DMS53 treated with DMSO at 0.1 percent for 48 hours (cell line): ENCODE results near the gene SFXN5.

Source experiments
- DNase-seq: peaks from one replicate; lab custom pipeline; 2025; ENCODE audit not compliant: unreplicated experiment; lab: John Stamatoyannopoulos, UW

The SFXN5 gene

DNA sequence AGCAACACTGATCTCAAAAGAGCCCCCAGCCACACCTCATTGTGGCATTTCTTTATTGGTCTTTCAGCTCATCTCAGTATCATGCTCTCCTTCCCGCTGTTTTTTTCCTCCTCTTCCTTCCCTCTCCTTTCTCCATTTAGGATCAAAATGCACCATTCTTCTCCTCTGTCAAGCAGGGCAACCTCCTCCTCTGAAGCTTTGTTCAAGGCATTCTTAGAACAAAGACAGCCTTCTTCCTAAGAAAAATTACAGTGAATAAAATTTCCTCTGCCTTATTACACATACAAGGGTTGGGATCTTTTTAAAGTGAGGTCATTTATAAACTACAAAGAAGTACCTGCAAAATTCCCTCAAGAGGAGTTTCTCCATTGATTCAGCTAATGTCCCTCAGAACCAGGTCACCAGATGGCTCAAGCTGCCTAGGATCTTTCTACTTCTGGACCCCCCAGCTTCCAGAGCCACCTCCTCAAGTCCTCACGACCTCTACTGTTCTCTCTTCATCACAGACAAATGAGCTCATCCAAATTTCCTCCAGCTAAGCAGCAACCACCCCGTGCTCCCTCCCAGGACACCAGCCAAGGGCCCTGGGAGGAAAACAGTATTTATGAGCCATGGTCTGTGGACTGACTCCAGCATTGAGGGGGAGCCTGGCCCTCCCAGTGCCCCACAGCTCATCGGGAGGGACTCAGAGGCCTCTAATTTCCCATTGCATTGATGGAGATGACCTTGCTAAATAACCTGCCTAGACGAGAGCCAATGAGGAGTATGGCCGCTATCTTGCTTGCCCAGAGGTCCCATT lies 18.0 kb downstream of the SFXN5 start:
- DNase-seq, result no peak

DNA sequence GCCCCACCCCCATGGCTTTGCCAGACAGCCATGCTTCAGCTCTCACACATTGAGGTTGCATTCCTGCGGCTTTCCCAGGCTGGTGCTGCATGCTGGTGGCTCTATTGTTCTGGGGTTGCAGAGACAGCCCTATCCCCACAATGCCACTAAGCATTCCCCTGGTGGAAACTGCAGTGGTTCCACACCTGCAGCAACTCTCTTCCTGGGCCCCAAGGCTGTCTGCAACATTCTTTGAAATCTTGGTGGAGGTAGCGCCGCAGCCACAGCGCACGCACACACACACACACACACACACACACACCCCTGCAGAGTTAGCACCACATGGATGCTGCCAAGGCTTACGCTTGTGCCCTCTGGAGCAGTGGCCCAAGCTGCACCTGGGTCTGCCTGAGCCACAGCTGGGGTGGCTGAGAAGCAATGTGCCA lies 21.4 kb downstream of the SFXN5 start:
- DNase-seq, result no peak

DNA sequence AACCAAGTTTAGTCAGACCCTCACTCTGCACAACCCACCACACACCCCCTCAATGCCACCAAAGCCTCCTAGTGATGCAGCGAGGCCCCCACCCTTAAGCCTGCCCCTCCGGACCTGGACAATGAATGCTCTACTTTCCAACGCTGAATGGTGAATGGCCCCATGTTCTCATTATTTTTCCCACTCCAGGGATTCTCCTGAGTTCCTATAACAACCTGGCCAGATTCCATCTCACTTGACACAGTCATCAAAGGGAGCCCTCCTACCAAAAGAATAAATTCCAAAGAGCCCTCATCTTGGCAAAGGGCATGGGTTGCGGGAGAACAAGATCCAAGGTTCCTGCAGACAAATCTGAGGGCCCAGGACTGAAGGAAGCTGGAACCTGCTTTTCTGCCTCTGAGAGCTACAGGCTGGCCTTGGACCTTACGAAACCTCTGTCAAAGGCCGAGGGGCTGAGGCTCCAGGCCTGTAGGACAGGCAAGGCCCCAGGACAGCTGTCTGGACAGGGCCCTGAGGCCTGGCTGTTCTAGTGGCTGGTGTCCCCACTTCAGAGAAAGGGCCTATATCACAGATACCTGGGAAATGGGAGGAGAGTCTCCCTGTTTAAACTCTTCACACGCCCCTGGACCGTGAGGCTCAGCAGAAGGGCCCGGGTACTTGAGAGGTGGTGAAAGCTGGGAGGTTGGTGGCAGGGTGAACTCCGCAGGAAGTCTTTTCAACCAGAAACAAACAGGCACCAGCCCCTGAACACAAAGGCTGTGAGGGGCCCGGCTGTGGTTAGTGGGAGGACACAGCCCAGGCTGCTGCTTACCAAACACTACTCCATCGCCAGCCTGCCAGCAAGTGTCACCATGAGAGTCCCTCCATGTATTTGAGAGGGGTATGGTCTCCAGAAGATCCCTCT lies 27.3 kb downstream of the SFXN5 start:
- DNase-seq, result no peak

DNA sequence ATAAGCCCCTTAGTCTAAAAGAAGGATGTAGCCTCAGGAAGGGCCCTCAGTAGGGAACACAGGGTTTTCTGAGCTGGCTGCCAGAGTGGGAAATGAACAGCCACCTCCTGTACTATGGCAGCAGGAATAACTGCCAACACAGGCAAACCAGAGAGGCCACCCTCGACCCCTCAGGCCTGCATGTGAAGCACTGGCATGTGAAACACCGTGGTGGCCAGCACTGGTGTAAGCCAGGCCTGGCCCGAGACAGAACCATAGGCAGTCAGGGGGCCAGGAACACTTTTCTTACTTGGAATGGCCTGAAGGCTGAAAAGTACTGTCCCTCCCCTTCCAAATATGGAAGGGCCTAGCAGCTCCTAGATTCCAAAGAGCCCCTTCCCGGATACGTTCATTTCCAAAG lies 28.2 kb downstream of the SFXN5 start:
- DNase-seq, result no peak

DNA sequence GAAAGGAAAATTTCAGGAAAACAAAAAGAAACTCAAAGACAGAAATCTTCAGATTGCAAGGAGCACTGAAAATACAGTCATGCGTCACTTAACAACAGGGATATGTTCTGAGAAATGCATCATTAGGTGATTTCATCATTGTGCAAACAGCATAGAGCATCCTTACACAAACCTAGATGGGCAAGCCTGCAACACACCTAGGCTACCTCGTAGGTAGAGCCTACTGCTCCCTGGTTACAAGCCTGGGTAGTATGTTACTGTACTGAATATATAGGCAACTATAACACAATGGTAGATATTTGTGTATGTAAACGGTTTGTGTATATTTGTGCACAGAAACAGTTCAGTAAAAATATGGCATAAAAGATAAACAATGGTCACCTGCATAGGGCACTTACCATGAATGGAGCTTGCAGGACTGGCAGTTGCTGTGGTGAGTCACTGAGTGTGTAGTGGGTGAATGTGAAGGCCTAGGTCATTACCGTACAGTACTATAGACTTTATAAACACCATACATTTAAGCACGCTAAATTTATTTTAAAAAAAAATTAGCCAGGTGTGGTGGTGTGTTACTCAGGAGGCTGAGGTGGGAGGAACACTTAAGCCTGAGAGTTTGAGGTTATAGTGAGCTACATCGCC lies 33.4 kb downstream of the SFXN5 start:
- DNase-seq, result peak; percentile 97

DNA sequence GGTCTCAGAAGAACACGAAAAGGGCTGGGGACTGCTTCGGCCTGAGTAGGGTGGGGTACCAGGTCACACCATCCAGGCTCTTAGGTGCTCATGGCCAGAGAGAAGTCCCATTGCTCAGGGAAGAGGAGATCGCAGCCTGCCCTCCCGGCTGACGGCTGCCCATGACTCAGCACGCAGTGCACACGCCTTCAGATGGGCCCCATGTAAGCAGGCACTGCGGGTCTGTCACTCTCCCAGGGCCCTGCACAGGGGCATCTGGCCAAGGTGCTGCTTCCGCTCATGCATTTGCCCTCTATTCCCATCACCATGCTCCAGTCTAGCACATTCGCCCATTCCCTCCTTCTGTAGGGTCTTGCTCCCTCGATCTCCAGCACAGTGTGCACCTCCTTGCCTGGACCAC lies 34.7 kb downstream of the SFXN5 start:
- DNase-seq, result no peak

DNA sequence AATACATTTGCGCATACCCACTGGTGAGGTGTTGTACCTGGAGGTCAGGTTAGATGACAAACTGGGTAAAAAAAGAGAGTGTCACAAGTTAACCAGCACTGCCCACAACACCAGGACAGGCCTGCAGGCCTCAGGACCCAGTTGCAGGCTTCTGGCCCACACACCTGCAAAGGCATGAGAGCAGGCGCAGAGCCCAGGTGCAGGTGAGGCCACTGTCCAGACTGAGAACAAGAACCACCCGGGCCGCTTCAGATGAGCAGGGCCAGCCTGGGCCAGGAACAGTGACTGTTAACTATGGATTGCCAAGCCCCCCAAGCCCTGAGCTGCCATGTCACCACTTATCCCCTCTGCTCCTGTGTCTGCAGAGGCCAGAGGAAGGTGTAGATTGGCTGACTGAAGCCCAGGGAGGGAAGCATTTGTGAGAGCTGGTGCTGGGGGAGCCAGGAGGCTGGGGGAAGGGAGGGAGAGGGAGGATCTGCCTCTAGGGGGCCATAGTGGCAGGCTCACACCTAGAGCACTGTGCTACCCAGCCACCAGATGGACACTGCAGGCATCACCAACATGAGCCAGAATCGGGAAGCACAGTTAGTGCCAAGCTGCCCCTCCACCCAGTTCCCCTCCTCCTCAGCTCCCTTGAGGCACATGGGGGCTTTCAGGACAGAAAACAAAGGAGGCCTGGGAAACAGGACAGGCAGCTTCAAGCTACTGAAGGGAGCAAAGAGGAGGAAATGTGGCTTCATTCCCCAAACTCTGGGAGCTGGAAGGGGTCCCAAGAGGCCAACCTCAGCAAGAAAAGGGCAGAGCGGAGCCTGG lies 35.4 kb downstream of the SFXN5 start:
- DNase-seq, result no peak

DNA sequence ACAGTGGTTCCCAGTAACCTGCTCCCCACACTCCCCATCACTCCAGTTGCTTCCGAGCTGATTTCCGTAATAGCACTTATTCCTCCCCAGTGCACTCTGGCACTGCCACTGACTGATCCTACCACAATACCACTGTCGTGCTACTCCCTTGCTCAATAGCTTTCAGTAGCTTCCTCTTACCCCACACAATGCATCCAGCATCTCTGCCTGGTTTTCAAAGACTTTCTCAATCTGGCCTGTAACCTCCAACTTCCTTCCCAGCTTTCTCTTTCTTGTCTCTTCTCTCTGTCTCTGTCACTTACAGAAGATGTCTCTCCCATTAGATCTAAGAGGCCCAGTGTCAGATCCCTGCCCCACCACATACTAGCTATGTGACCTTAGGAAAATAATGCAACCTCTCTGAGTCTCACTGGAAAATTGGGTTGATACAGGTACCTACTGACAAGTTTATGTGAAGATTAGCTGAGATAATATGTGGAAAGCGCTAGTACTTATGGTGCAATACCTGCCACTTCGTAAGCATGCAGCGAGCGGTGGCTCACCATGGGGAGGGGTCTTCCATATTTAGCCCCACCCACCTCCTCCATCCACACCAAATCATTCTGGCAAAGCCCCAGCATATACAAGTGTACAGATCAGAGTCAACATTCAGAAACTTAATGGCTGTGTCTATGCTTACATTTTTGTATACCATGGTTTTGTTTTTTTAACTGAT lies 36.7 kb downstream of the SFXN5 start:
- no peak for DNase-seq

DNA sequence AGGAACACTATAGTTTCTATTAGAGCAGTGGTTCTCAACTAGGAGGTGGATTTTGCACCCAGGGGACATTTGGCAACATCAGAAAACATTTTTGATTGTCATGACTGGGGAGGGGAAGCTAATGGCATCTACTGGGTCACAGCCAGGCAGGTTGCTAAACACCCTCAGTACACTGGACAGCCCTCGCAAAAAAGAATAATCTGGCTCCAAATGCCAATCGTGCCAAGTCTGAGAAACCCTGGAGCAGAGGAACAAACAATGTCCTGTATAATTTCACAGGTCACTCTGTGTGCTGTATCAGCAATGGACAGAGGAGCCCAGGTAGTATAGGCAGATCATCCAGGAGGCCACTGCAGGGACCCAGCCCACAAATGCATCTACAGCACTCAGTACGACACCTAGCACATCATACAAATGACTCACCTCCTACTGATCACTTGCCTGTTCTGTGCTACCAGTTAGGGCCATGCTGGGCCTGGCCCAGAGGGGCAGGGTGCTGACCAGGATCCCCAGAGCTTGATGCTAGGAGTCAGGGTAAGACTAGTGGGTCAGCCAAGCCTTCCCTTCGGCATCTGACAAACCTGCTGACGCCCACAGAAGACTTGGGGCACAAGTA lies 37.6 kb downstream of the SFXN5 start:
- no peak for DNase-seq

DNA sequence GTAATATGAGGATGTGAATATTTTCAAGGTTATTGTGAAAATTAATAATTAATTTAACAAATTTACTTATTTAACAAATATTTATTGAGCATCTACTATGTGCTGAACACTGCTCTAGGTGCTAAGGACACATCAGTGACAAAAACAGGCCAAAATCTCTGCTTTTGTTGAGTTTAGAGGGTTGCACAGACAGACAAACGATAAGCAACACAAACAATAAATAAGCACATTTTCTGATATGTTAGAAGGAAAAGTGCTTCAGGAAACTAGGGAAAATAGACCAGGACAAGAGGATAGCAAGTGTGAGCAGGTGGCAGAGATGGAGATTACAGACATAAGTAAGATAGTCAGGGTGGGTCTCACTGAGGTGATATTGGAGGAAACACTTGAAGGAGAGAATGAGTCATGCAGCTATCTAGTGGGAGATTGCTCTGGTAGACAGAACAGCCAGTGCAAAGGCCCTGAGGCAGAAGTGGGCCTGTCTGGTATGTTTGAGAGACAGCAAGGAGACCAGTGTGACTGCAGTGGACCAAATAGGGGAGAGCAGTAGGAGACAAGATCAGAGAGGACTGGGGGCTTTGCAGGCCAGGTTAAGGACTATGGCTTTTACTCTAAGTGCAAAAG lies 38.3 kb downstream of the SFXN5 start:
- DNase-seq, result no peak

DNA sequence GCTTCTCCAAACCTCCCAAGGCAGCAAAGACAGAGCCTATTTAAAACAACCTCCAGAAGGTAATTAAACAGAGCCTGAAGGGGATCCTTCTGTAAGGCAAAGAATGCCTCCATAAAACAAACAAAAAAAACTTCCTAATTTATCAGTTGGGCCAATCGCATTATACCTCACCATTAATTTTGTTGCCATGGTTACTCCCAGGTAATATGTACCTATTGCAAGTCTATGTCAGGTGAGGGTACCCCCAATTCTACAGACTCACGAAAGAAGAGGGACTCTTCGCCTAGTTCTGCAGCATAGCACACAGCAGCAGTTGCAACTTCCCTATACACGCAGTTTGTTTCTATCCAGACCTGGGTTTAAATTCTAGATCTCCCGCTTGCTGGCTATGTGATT lies 38.8 kb downstream of the SFXN5 start:
- DNase-seq, result no peak

DNA sequence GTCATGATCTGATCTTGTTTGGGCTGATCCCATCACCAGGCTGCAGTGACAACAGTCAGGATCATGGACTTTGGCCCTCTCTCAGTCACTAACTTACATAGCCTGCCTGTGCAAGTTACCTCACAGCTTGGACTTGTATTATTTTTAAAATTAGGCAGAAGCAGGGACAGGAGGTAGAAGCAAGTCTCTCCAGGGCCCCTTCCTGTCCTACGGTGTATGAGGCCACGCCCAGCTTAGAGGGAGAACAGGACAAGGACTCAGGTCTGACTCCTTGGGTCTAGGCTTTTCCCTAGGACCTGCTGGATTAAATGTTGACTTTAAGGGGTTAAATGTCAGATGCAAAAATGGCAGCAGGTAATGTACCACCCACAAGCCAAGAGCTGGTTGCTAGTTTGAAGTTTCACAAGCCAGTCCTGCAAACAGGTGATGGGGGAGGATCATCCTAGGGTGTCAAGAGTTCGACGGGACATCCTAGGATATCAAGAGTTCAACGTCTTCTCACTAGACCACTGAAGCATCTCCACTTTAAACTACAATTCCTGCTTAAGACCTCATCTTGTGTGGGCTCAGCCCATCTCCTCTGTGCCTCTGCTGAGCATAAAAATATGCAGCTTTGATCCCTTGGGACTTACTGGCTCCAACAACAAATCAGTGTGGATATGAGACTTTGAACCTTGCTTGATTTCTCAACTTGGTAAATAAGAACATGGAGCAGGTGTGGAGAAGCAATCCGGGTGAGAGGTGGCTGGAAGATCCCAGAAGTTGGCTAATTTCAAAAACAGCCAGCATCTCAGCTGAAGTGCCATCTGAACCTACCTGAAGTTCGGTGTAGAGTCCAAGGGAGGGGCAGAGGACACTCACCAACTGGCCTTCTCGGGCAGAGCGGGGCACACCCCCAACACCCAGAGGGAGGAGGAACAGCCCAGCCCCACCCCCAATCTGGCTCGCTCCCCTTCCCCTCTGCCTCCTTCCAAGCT lies 39.5 kb downstream of the SFXN5 start:
- no peak for DNase-seq

DNA sequence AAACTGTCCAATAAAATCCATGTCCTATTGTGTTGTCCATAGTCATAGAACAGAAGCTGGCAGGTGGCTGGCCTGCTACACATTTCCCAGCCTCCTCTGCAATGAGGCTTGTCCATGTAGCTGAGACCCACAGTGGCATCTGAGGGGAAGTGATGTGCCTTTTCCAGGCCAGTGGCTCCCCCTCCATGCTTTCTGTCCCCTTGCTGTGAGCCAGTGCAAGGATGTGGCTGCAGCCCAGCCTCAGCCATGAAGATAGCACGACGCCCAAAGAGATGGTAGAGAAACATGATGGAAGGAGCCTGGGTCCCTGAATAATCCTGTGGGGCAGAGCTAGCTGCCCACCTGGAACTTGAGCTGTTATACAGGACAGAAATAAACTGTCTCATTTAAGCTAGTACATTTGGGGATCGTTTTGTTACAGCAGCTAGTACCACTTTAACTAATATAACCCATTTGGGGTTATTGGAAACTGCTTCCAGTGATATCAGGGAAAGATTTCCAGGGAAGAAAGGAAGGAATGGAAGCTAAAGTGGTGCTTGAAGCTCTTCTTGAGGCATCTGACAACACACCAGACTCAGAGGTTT lies 40.3 kb downstream of the SFXN5 start:
- no peak for DNase-seq

DNA sequence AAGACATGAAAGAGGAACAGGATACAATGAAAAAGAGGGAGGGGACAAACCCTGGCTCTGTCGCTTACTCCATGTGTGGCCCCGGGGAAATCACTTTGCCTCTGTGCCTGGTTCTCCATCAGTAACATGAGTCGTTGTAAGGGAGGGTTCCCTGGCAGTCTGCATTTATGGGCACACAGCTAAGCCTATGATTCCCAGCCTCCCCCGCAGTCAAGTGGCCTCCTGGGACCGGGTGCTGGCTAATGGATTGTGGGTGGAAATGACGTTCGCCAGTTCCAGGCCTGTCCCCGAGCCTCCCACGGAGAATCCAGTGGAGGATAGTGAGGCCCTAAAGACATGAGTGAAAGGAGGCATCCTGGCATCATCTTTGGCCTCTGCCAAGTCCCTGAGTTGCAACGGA lies 42.7 kb downstream of the SFXN5 start:
- no peak for DNase-seq

DNA sequence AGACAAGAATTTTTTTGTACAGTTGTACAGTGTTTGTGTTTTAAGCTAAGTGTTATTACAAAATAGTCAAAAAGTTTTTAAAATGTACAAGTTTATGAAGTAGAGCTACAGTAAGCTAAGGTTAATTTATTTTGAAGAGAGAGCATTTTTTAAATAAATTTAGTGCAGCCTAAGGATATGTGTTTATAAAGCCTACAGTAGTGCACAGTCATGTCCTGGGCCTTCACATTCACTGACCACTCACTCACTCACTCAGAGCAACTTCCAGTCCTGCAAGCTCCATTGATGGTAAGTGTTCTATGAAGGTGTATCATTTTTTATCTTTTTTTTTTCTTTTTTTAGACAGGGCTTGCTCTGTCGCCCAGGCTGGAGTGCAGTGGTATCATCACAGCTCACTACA lies 44.2 kb downstream of the SFXN5 start:
- DNase-seq, result no peak

DNA sequence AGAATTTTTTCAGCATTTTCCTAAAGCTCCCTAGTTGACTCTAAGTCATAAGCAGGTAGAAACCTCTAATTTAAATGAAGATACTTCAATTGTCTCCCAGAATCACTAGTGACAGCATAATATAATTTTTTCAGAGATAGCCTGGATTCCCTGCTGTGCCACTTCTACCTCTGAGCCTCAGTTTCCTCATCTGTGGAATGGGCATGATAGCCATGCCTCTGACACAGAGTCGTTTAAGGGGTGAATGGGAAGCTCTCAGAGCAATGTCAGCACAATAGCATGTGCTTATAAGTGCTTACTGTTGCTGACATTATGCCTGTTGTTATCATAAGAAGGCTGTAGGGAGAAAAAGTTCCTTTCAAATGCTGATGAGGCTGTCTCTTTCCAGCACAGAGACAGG lies 48.0 kb downstream of the SFXN5 start:
- no peak for DNase-seq

DNA sequence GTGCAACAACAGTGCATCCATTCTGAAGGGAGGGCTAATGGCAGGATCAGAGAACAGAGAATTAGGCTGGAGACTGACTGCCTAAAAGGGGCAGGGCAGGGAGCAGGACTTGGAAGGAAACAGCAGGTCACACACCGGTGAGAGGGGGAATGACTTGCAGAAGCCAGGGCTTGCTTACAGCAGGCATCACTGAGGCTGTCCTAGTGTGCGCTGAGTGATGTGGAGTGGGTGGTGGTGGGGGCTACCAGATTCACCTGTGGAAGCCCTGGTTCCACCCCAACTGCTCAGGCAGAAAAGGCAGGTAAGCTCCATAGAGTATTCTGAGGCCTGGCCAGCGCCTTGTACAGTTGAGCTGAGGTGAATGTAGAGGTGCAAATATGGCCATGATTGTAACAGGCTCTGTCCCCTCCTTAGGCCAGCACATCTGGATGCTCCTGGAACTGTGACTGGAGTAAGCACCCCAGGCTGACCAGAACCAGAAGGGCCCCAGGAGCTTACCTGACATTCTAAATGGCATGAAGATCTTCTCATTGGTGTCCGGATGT lies 49.4 kb downstream of the SFXN5 start:
- no peak for DNase-seq
